ENCODE results near the gene STX18. TPM values are rescaled to one million over a fixed set of nuclear protein-coding genes. Genes with fewer than 3 reads are reported as not detected.

Gene STX18
- total RNA-seq, 1 experiment from 2014 or later: 32.7 TPM

DNA sequence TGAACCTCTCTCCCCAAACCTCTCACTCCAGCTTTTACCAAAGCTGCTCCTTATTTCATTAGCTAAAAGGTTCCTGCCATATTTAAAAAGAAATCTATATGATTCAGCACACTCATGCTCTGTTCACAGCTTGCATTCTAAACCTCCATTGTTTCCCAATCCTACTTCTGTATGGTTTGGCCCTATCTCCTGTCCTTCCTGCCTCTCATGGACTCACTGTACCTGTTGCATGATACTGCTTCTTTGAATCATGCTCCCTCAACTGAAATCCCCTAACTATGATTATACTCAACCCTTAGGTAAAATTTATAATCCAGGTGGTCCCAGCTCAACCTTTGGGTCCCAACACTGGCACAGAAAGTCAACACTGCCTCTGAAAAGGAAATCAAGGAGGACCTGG is 6.3 kb downstream of the STX18 start:
- CTCF ChIA-PET: interaction anchor here (0.7 to 2.1 kb wide), 4 partner anchors 17 to 925 kb away, joined by 3 to 8 read pairs (median 4); no protein-coding TSS in a partner anchor
- POLR2A ChIA-PET: no interaction called here
- Mint-ChIP-seq H3K27ac (ENCODE audit: low read depth, unreplicated experiment) (no peak overlapping the region), H3K36me3 (ENCODE audit: insufficient read depth, unreplicated experiment) (peaks cover 4% of the 10 kb centered on the region), H3K27me3 (ENCODE audit: insufficient read depth, unreplicated experiment) (no peaks in the 10 kb centered on the region), H3K4me3 (ENCODE audit: unreplicated experiment) (no peak overlapping the region), H3K4me1 (ENCODE audit: insufficient read depth, unreplicated experiment) (peaks cover 19% of the 10 kb centered on the region), H3K9me3 (ENCODE audit: unreplicated experiment) (no peaks in the 10 kb centered on the region)
- intact Hi-C loops (cut with micrococcal nuclease): no loop called here
- DNase-seq (ENCODE audit: unreplicated experiment): no peak
- no TSS peak for BruUV-seq (replicated peaks)
- TF ChIP-seq, protein P1, sequence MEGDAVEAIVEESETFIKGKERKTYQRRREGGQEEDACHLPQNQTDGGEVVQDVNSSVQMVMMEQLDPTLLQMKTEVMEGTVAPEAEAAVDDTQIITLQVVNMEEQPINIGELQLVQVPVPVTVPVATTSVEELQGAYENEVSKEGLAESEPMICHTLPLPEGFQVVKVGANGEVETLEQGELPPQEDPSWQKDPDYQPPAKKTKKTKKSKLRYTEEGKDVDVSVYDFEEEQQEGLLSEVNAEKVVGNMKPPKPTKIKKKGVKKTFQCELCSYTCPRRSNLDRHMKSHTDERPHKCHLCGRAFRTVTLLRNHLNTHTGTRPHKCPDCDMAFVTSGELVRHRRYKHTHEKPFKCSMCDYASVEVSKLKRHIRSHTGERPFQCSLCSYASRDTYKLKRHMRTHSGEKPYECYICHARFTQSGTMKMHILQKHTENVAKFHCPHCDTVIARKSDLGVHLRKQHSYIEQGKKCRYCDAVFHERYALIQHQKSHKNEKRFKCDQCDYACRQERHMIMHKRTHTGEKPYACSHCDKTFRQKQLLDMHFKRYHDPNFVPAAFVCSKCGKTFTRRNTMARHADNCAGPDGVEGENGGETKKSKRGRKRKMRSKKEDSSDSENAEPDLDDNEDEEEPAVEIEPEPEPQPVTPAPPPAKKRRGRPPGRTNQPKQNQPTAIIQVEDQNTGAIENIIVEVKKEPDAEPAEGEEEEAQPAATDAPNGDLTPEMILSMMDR (IDR thresholded peaks at IDR 0.05; ENCODE audit: unreplicated experiment): no peak

DNA sequence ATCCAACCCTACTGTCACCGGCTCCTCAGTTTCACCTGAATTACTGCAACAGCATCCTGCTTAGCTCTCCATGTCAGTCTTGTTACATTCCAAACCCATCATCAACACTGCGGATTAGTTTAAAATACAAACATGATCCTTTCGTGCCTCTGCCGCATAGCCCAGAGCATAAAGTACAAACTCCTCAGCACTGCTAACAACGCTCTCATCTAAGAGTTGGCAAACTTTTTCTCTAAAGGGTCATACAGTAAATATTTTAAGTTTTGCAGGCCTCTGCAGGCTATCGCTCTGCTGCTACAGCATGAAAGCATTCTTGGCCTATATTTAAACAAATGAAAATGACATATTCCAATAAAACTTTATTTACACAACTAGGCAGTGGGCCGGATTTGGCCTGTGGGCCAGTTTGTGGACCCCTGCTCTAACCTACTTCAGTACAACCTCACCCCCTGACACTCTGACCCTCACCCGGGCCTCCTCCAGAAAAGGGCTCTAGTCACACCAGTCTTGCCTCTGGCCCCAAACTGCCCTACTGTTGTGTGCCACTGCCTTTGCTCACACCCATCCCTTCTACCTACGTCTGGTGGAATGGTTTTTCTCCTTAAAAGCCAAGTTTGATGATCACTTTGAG is 7.2 kb downstream of the STX18 start:
- DNase-seq (ENCODE audit: unreplicated experiment): no peak
- H3K27ac Mint-ChIP-seq (ENCODE audit: low read depth, unreplicated experiment): no peak overlapping the region
- H3K36me3 Mint-ChIP-seq (ENCODE audit: insufficient read depth, unreplicated experiment): peaks cover 4% of the 10 kb centered on the region
- CTCF ChIA-PET: interaction anchor here (1.8 kb wide), 1 partner anchor 16 kb away, joined by 8 read pairs; no protein-coding TSS in a partner anchor
- BruUV-seq (replicated peaks): no TSS peak
- POLR2A ChIA-PET: no interaction called here
- H3K9me3 Mint-ChIP-seq (ENCODE audit: unreplicated experiment): no peaks in the 10 kb centered on the region
- H3K27me3 Mint-ChIP-seq (ENCODE audit: insufficient read depth, unreplicated experiment): no peaks in the 10 kb centered on the region
- no peak overlapping the region for H3K4me3 Mint-ChIP-seq (ENCODE audit: unreplicated experiment)
- TF ChIP-seq, protein P1 (IDR thresholded peaks at IDR 0.05; ENCODE audit: unreplicated experiment): no peak
- intact Hi-C loops (cut with micrococcal nuclease): no loop called here
- H3K4me1 Mint-ChIP-seq (ENCODE audit: insufficient read depth, unreplicated experiment): peaks cover 10% of the 10 kb centered on the region

DNA sequence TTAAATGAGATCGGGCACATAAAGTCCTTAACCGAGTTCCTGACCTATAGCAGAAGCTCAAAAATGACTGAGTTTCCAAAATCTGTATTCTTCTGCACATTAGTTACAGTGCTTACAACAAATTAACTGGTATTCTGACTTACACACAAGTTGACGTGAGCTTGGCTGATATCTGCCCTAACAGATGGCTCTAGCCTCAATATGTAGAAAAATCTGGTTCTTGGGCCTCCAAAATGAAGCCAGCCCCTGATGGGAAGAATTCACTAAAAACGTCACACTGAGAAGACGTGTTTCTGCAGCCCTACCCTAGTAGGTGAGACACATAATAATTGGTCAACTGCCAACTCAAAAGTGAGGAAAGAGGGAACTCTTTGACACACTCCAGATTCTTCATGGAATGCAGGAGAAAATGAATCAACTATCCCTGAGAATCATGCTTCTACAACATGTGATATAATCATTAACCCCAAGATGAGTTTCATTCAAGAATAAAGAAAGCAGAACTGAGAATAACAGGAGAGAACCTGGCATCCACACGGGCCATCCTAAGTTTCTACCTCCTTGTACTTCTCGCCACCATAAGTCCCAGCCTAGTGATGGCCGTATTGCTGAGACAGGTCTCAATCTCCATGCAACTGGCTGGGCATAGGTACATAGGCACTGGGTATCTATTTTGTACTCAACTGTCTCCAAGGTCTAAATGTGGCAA is 8.2 kb downstream of the STX18 start:
- Mint-ChIP-seq H3K36me3 (ENCODE audit: insufficient read depth, unreplicated experiment) (peaks cover 4% of the 10 kb centered on the region), H3K27me3 (ENCODE audit: insufficient read depth, unreplicated experiment) (no peaks in the 10 kb centered on the region), H3K4me3 (ENCODE audit: unreplicated experiment) (no peak overlapping the region), H3K9me3 (ENCODE audit: unreplicated experiment) (no peaks in the 10 kb centered on the region), H3K27ac (ENCODE audit: low read depth, unreplicated experiment) (no peak overlapping the region), H3K4me1 (ENCODE audit: insufficient read depth, unreplicated experiment) (peaks cover 6% of the 10 kb centered on the region)
- TF ChIP-seq, protein P1 (IDR thresholded peaks at IDR 0.05; ENCODE audit: unreplicated experiment): no peak
- intact Hi-C loops (cut with micrococcal nuclease): no loop called here
- POLR2A ChIA-PET: interaction anchor here (0.7 kb wide), 1 partner anchor 22 kb away, joined by 3 read pairs; no protein-coding TSS in a partner anchor
- CTCF ChIA-PET: interaction anchor here (0.6 kb wide), 1 partner anchor 521 kb away, joined by 3 read pairs; no protein-coding TSS in a partner anchor
- no TSS peak for BruUV-seq (replicated peaks)
- no peak for DNase-seq (ENCODE audit: unreplicated experiment)

DNA sequence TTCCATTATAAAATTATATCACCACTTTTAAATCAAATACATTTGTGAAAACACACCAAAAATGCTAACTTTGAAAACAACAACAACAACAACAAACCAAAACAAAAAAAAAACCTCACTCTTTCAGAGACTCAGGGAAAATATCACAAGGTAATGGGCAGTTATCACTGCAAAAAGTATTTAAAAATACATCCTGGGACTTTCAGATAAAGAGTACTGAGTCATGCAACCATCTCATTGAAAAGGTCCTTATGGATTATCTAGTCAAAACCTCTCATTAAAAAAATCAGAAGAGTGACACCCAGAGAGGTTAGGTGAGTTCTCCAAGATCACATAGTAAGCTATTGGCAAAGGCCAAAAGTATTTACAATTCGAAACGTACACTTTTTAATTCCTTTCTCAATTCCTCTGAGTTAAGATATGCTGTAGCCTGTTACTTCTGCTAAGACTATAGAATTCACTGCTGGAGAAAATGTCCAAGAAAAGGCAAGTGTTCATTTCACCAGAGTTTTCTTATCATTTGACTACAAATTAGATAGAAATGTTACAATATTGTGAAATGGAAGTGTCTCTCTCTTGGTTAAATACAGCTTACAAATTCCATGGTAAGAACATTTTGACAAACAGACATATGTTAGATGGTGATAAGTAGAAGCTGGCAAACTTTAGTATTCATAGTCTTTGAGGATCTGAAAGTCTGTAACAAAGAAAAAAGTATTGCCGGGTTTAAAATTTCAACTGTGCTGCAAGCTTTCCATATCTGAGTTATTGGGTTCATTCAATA is 9.3 kb downstream of the STX18 start:
- no peak overlapping the region for H3K27ac Mint-ChIP-seq (ENCODE audit: low read depth, unreplicated experiment)
- intact Hi-C loops (cut with micrococcal nuclease): no loop called here
- H3K4me3 Mint-ChIP-seq (ENCODE audit: unreplicated experiment): no peak overlapping the region

More for the DNA sequence above, 9.3 kb downstream of the STX18 start:
- H3K27me3 Mint-ChIP-seq (ENCODE audit: insufficient read depth, unreplicated experiment): no peaks in the 10 kb centered on the region
- ChIA-PET CTCF (interaction anchor here (0.5 to 0.6 kb wide), 3 partner anchors 45 to 1019 kb away, joined by 3 read pairs; no protein-coding TSS in a partner anchor), POLR2A (no interaction called here)
- DNase-seq (ENCODE audit: unreplicated experiment): no peak
- TF ChIP-seq, protein P1 (IDR thresholded peaks at IDR 0.05; ENCODE audit: unreplicated experiment): no peak
- peaks cover 4% of the 10 kb centered on the region for H3K36me3 Mint-ChIP-seq (ENCODE audit: insufficient read depth, unreplicated experiment)
- no TSS peak for BruUV-seq (replicated peaks)
- no peaks in the 10 kb centered on the region for H3K9me3 Mint-ChIP-seq (ENCODE audit: unreplicated experiment)
- peaks cover 6% of the 10 kb centered on the region for H3K4me1 Mint-ChIP-seq (ENCODE audit: insufficient read depth, unreplicated experiment)
